Cerebellar cortex (tissue), 1 donor: ENCODE results near the gene SEPTIN3.
A peak's percentile ranks its signal among the peaks of the same experiment; 100 is the strongest.

Source experiments
- DNase-seq: peaks from one replicate; pipeline ENCODE4 v3.0.0-alpha.2; 2015; ENCODE audit warnings: low spot score

SEPTIN3 gene

GRCh38 chr22:41969110-41969646, at the start of gene SEPTIN3:
Gene SEPTIN3, plus strand, starts transcription at chr22:41969443. Its CDS starts 2,050 bp downstream, at chr22:41971493.
- DNase-seq = no peak

- no peak for DNase-seq
Observed at GRCh38 chr22:41920271-41920976, 48.8 kb upstream of the SEPTIN3 start.

- no peak for DNase-seq
Observed at GRCh38 chr22:41922328-41922727, 46.9 kb upstream of the SEPTIN3 start.

- DNase-seq = no peak
Observed at GRCh38 chr22:41922940-41923594, 46.2 kb upstream of the SEPTIN3 start.

GRCh38 chr22:41923595-41924276, 45.5 kb upstream of the SEPTIN3 start:
- no peak for DNase-seq

GRCh38 chr22:41925783-41926460, 43.3 kb upstream of the SEPTIN3 start:
- no peak for DNase-seq

- no peak for DNase-seq
Observed at GRCh38 chr22:41927813-41928212, 41.4 kb upstream of the SEPTIN3 start.

GRCh38 chr22:41928593-41929417, 40.4 kb upstream of the SEPTIN3 start:
- no peak for DNase-seq

- no peak for DNase-seq
Observed at GRCh38 chr22:41929418-41929810, 39.8 kb upstream of the SEPTIN3 start.

- DNase-seq = no peak
Observed at GRCh38 chr22:41931701-41932269, 37.5 kb upstream of the SEPTIN3 start.

GRCh38 chr22:41932353-41932752, 36.9 kb upstream of the SEPTIN3 start:
- no peak for DNase-seq

- no peak for DNase-seq
Observed at GRCh38 chr22:41933411-41934177, 35.6 kb upstream of the SEPTIN3 start.

- peak; percentile 93 for DNase-seq
Observed at GRCh38 chr22:41934284-41935014, 34.8 kb upstream of the SEPTIN3 start.

- peak; percentile 96 for DNase-seq
Observed at GRCh38 chr22:41935015-41935351, 34.3 kb upstream of the SEPTIN3 start.

- no peak for DNase-seq
Observed at GRCh38 chr22:41935509-41935908, 33.7 kb upstream of the SEPTIN3 start.

GRCh38 chr22:41936894-41937169, 32.4 kb upstream of the SEPTIN3 start:
- DNase-seq = no peak

- DNase-seq = peak; percentile 40
Observed at GRCh38 chr22:41939981-41940831, 29.0 kb upstream of the SEPTIN3 start.

GRCh38 chr22:41940832-41941765, 28.1 kb upstream of the SEPTIN3 start:
- DNase-seq = peak; percentile 92
